Glutamatergic neuron (in vitro differentiated cells): ENCODE data around the gene GJA1. TPM values are rescaled to one million over a fixed set of nuclear protein-coding genes. Genes with fewer than 3 reads are reported as not detected.

Source experiments
- DNase-seq: peaks from one replicate; pipeline ENCODE4 v3.0.0; 2022
- H3K27ac Mint-ChIP-seq: one replicate; pipeline ENCODE4 v1.8.0; 2020; ENCODE audit warnings: mild to moderate bottlenecking, mixed read lengths, inconsistent platforms; ENCODE audit not compliant: unreplicated experiment
- H3K27me3 Mint-ChIP-seq: one replicate; pipeline ENCODE4 v1.8.0; 2020; ENCODE audit warnings: mild to moderate bottlenecking, moderate library complexity, mixed read lengths, inconsistent platforms; ENCODE audit not compliant: unreplicated experiment
- H3K36me3 Mint-ChIP-seq: one replicate; pipeline ENCODE4 v1.8.0; 2020; ENCODE audit warnings: mild to moderate bottlenecking, mixed read lengths, inconsistent platforms; ENCODE audit not compliant: unreplicated experiment
- H3K4me1 Mint-ChIP-seq: one replicate; pipeline ENCODE4 v1.8.0; 2020; ENCODE audit warnings: mild to moderate bottlenecking, low read depth, mixed read lengths, inconsistent platforms; ENCODE audit not compliant: unreplicated experiment
- H3K4me3 Mint-ChIP-seq: one replicate; pipeline ENCODE4 v1.8.0; 2020; ENCODE audit warnings: mild to moderate bottlenecking, mixed read lengths, inconsistent platforms; ENCODE audit not compliant: unreplicated experiment
- H3K9me3 Mint-ChIP-seq: one replicate; pipeline ENCODE4 v1.8.0; 2020; ENCODE audit warnings: mild to moderate bottlenecking, moderate library complexity, mixed read lengths, inconsistent platforms; ENCODE audit not compliant: unreplicated experiment
- total RNA-seq: library from RNA; stranded (reverse); fragmentation: NEBNext Ultra II Directional; extraction: Animal tissue kit (Norgen Biotek cat#: 25700); gene quantifications from one replicate; pipeline ENCODE4 v1.2.1, GENCODE V29; 2021; ENCODE audit not compliant: unreplicated experiment
- TF ChIP-seq, protein P1 (sequence below): fragments of 200-600 bp; sonication (generic); IDR thresholded peaks from one replicate; pipeline ENCODE4 v1.5.0; 2021; ENCODE audit not compliant: partially characterized antibody, unreplicated experiment

GJA1 gene
- total RNA-seq, 1 donor from 2014 or later = 19.4 TPM

GRCh38 chr6:121398127-121398526 lies 37.3 kb upstream of the GJA1 start:
- H3K4me3 Mint-ChIP-seq = no peak overlapping the region
- H3K9me3 Mint-ChIP-seq = no peaks in the 10 kb centered on the region
- no peak overlapping the region for H3K27ac Mint-ChIP-seq
- DNase-seq = no peak
- H3K27me3 Mint-ChIP-seq = peaks cover 1% of the 10 kb centered on the region
- no peaks in the 10 kb centered on the region for H3K36me3 Mint-ChIP-seq
- TF ChIP-seq, protein P1, sequence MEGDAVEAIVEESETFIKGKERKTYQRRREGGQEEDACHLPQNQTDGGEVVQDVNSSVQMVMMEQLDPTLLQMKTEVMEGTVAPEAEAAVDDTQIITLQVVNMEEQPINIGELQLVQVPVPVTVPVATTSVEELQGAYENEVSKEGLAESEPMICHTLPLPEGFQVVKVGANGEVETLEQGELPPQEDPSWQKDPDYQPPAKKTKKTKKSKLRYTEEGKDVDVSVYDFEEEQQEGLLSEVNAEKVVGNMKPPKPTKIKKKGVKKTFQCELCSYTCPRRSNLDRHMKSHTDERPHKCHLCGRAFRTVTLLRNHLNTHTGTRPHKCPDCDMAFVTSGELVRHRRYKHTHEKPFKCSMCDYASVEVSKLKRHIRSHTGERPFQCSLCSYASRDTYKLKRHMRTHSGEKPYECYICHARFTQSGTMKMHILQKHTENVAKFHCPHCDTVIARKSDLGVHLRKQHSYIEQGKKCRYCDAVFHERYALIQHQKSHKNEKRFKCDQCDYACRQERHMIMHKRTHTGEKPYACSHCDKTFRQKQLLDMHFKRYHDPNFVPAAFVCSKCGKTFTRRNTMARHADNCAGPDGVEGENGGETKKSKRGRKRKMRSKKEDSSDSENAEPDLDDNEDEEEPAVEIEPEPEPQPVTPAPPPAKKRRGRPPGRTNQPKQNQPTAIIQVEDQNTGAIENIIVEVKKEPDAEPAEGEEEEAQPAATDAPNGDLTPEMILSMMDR = no peak
- no peaks in the 10 kb centered on the region for H3K4me1 Mint-ChIP-seq

GRCh38 chr6:121399966-121400365 lies 35.5 kb upstream of the GJA1 start:
- DNase-seq = no peak
- TF ChIP-seq, protein P1 = no peak
- H3K4me1 Mint-ChIP-seq = no peaks in the 10 kb centered on the region
- H3K9me3 Mint-ChIP-seq = no peaks in the 10 kb centered on the region
- H3K27me3 Mint-ChIP-seq = peaks cover 1% of the 10 kb centered on the region
- H3K27ac Mint-ChIP-seq = no peak overlapping the region
- no peak overlapping the region for H3K4me3 Mint-ChIP-seq
- no peaks in the 10 kb centered on the region for H3K36me3 Mint-ChIP-seq

- Mint-ChIP-seq H3K4me1 (no peaks in the 10 kb centered on the region), H3K27ac (no peak overlapping the region), H3K36me3 (no peaks in the 10 kb centered on the region), H3K27me3 (no peaks in the 10 kb centered on the region), H3K9me3 (no peaks in the 10 kb centered on the region), H3K4me3 (no peak overlapping the region)
- no peak for DNase-seq
- TF ChIP-seq, protein P1 = no peak
Observed at GRCh38 chr6:121403964-121404363, 31.5 kb upstream of the GJA1 start.

GRCh38 chr6:121405306-121405705 lies 30.1 kb upstream of the GJA1 start:
- Mint-ChIP-seq H3K27me3 (no peaks in the 10 kb centered on the region), H3K4me3 (no peak overlapping the region), H3K9me3 (no peaks in the 10 kb centered on the region), H3K27ac (no peak overlapping the region), H3K36me3 (no peaks in the 10 kb centered on the region), H3K4me1 (no peaks in the 10 kb centered on the region)
- DNase-seq = no peak
- TF ChIP-seq, protein P1 = no peak

- no peaks in the 10 kb centered on the region for H3K27me3 Mint-ChIP-seq
- H3K27ac Mint-ChIP-seq = no peak overlapping the region
- TF ChIP-seq, protein P1 = no peak
- no peaks in the 10 kb centered on the region for H3K36me3 Mint-ChIP-seq
- no peak for DNase-seq
- no peaks in the 10 kb centered on the region for H3K9me3 Mint-ChIP-seq
- no peaks in the 10 kb centered on the region for H3K4me1 Mint-ChIP-seq
- no peak overlapping the region for H3K4me3 Mint-ChIP-seq
Observed at GRCh38 chr6:121408321-121408720, 27.1 kb upstream of the GJA1 start.
